ENCODE data around the gene RASA2.

GRCh38 chr3:141465221-141465620 lies 21.6 kb upstream of the RASA2 start:
- TF ChIP-seq CTCF (IDR thresholded peaks at IDR 0.05; ENCODE audit: low read depth, low read length, missing input control) (no peak), YY1 (IDR thresholded peaks at IDR 0.05) (no peak)
- TF ChIP-seq, protein P1, sequence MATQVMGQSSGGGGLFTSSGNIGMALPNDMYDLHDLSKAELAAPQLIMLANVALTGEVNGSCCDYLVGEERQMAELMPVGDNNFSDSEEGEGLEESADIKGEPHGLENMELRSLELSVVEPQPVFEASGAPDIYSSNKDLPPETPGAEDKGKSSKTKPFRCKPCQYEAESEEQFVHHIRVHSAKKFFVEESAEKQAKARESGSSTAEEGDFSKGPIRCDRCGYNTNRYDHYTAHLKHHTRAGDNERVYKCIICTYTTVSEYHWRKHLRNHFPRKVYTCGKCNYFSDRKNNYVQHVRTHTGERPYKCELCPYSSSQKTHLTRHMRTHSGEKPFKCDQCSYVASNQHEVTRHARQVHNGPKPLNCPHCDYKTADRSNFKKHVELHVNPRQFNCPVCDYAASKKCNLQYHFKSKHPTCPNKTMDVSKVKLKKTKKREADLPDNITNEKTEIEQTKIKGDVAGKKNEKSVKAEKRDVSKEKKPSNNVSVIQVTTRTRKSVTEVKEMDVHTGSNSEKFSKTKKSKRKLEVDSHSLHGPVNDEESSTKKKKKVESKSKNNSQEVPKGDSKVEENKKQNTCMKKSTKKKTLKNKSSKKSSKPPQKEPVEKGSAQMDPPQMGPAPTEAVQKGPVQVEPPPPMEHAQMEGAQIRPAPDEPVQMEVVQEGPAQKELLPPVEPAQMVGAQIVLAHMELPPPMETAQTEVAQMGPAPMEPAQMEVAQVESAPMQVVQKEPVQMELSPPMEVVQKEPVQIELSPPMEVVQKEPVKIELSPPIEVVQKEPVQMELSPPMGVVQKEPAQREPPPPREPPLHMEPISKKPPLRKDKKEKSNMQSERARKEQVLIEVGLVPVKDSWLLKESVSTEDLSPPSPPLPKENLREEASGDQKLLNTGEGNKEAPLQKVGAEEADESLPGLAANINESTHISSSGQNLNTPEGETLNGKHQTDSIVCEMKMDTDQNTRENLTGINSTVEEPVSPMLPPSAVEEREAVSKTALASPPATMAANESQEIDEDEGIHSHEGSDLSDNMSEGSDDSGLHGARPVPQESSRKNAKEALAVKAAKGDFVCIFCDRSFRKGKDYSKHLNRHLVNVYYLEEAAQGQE (IDR thresholded peaks at IDR 0.05): no peak
